GM23338 (cell line): Measurements from ENCODE around the gene ALKAL2.

Experiments
- CTCF ChIP-seq, 2 experiments: fragments of 200-600 bp in 1 of 2; sonication (generic) in 1 of 2; conservative IDR thresholded peaks; 2 replicates each; pipeline versions ENCODE4 v1.5.1 to v1.6.1; 2016 to 2017; ENCODE audit warnings: antibody characterized with exemption in 2 of 2, low read depth in 2 of 2, mild to moderate bottlenecking in 2 of 2, moderate library complexity in 1 of 2
- EZH2 ChIP-seq: fragments of 200-600 bp; sonication (generic); IDR thresholded peaks from one replicate; pipeline ENCODE4 v1.8.0; 2017; ENCODE audit warnings: antibody characterized with exemption, mild to moderate bottlenecking, low read depth; ENCODE audit not compliant: unreplicated experiment
- JUNB ChIP-seq: IDR thresholded peaks from one replicate; pipeline ENCODE4 v1.6.1; 2016; ENCODE audit warnings: antibody characterized with exemption; ENCODE audit not compliant: unreplicated experiment
- NANOG ChIP-seq: IDR thresholded peaks from 2 replicates; pipeline ENCODE4 v1.6.1; 2016; ENCODE audit warnings: antibody characterized with exemption, borderline replicate concordance
- POLR2AphosphoS5 ChIP-seq: IDR thresholded peaks from 2 replicates; pipeline ENCODE4 v1.6.1; 2016; ENCODE audit warnings: antibody characterized with exemption, low read depth
- REST ChIP-seq: IDR thresholded peaks from one replicate; pipeline ENCODE4 v1.6.1; 2018; ENCODE audit warnings: antibody characterized with exemption; ENCODE audit not compliant: unreplicated experiment

GRCh38 chr2:283996-284794 lies 3.7 kb downstream of the ALKAL2 start:
- TF ChIP-seq NANOG (no peak), JUNB (no peak), CTCF (conservative IDR thresholded peaks at IDR 0.05; ENCODE audit: low read depth in 2 of 2) (no peak), POLR2AphosphoS5 (no peak), EZH2 (no peak), REST (no peak)
